ENCODE results near the gene ANKRD23. TPM values are rescaled to one million over a fixed set of nuclear protein-coding genes. Genes with fewer than 3 reads are reported as not detected.

ANKRD23 gene
- polyA plus RNA-seq, 1 donor from 2014 or later = 12.1 TPM

DNA sequence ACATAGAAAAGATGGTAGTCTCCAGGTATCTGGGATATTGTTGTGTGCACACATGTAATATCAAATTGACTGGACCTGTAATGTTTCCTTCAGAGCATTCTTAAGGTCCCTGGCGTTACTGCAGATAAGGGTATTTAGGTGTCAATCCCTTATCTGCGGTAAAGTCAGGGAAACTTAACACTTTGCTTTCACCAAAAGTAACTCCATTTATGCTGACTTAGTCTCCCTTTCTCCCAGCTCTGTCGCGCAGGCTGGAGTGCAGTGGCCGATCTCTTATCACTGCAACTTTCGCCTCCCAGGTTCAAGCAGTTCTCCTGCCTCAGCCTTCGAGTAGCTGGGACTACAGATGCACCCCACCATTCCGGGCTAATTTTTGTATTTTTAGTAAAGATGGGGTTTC is 25.9 kb downstream of the ANKRD23 start:
- peak overlapping the region; percentile 99 for H3K4me2 ChIP-seq (ENCODE audit: low read length)
- TF ChIP-seq RAD21 (conservative IDR thresholded peaks at IDR 0.05) = no peak
- TF ChIP-seq POLR2AphosphoS5 (IDR thresholded peaks at IDR 0.05) = no peak
- TF ChIP-seq EZH2 (IDR thresholded peaks at IDR 0.05; ENCODE audit: borderline replicate concordance, insufficient read depth, low read length, poor library complexity, severe bottlenecking) = no peak
- TF ChIP-seq MXI1 (conservative IDR thresholded peaks at IDR 0.05; ENCODE audit: poor library complexity, severe bottlenecking) = no peak
- no peak for TF ChIP-seq SMC3 (conservative IDR thresholded peaks at IDR 0.05; ENCODE audit: poor library complexity)
- no peak for TF ChIP-seq TAF1 (IDR thresholded peaks at IDR 0.05; ENCODE audit: low read depth)
- TF ChIP-seq REST (IDR thresholded peaks at IDR 0.05; ENCODE audit: borderline replicate concordance) = no peak
- no peak for TF ChIP-seq EP300 (conservative IDR thresholded peaks at IDR 0.05; ENCODE audit: poor library complexity, severe bottlenecking)
- TF ChIP-seq CTCF (IDR thresholded peaks at IDR 0.05; ENCODE audit: poor library complexity, severe bottlenecking) = no peak
- no peaks in the 10 kb centered on the region for H3K9me3 ChIP-seq (ENCODE audit: low read length)
- H3K9me2 ChIP-seq (ENCODE audit: insufficient read depth, low read length) = no peaks in the 10 kb centered on the region
- peak overlapping the region; percentile 75 for H3K4me3 ChIP-seq (ENCODE audit: low read length)
- no peaks in the 10 kb centered on the region for H3K27me3 ChIP-seq (ENCODE audit: insufficient read depth, low read depth, low read length)
- peak overlapping the region; percentile 72 for H3K9ac ChIP-seq (ENCODE audit: low read length)
- H2AFZ ChIP-seq (ENCODE audit: low read depth, low read length) = no peak overlapping the region
- no peaks in the 10 kb centered on the region for H3K36me3 ChIP-seq (ENCODE audit: insufficient read depth, low read length)
- H3K79me2 ChIP-seq (replicated peaks; ENCODE audit: insufficient read depth, low read length) = peaks cover 32% of the 10 kb centered on the region
- H4K20me1 ChIP-seq (ENCODE audit: insufficient read depth) = no peaks in the 10 kb centered on the region
- no peak overlapping the region for H3K27ac ChIP-seq (ENCODE audit: low read length)
- H3F3A ChIP-seq (ENCODE audit: insufficient read depth, low read length, poor library complexity, severe bottlenecking) = no peaks in the 10 kb centered on the region

DNA sequence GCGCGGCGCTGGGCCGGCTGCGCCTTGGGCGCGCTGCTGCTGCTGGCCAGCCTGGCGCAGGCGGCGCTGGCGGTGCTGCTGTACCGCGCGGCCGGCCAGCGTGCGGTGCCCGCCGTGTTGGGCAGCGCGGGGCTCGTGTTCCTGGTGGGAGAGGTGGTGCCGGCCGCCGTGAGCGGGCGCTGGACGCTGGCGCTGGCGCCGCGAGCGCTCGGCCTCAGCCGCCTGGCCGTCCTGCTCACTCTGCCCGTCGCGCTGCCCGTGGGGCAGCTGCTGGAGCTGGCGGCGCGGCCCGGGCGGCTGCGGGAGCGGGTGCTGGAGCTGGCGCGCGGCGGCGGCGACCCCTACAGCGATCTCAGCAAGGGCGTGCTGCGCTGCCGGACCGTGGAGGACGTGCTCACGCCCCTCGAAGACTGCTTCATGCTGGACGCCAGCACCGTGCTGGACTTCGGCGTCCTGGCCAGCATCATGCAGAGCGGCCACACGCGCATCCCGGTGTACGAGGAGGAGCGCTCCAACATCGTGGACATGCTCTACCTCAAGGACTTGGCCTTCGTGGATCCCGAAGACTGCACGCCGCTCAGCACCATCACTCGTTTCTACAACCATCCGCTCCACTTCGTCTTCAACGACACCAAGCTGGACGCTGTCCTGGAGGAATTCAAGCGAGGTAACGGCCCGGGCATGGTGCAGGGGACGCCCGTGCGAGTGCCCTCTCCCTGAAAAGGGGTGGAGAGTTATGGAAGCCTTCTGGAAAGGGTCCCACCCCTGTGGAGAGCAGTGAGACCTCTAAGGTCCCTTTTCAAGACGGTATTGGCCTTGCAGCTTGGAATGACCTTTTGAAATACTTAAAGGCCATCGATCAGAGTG is 26.8 kb downstream of the ANKRD23 start:
- peak overlapping the region; percentile 75 for H3K4me3 ChIP-seq (ENCODE audit: low read length)
- TF ChIP-seq CTCF (IDR thresholded peaks at IDR 0.05; ENCODE audit: poor library complexity, severe bottlenecking) (no peak), TAF1 (IDR thresholded peaks at IDR 0.05; ENCODE audit: low read depth) (no peak), REST (IDR thresholded peaks at IDR 0.05; ENCODE audit: borderline replicate concordance) (no peak), SMC3 (conservative IDR thresholded peaks at IDR 0.05; ENCODE audit: poor library complexity) (no peak), MXI1 (conservative IDR thresholded peaks at IDR 0.05; ENCODE audit: poor library complexity, severe bottlenecking) (no peak), RAD21 (conservative IDR thresholded peaks at IDR 0.05) (no peak), POLR2AphosphoS5 (IDR thresholded peaks at IDR 0.05) (no peak), EZH2 (IDR thresholded peaks at IDR 0.05; ENCODE audit: borderline replicate concordance, insufficient read depth, low read length, poor library complexity, severe bottlenecking) (no peak)
- no peaks in the 10 kb centered on the region for H3K27me3 ChIP-seq (ENCODE audit: insufficient read depth, low read depth, low read length)
- peak overlapping the region; percentile 72 for H3K9ac ChIP-seq (ENCODE audit: low read length)
- H3K36me3 ChIP-seq (ENCODE audit: insufficient read depth, low read length) = no peaks in the 10 kb centered on the region
- peaks cover 32% of the 10 kb centered on the region for H3K79me2 ChIP-seq (replicated peaks; ENCODE audit: insufficient read depth, low read length)
- H3F3A ChIP-seq (ENCODE audit: insufficient read depth, low read length, poor library complexity, severe bottlenecking) = no peaks in the 10 kb centered on the region
- no peaks in the 10 kb centered on the region for H3K9me3 ChIP-seq (ENCODE audit: low read length)
- no peaks in the 10 kb centered on the region for H4K20me1 ChIP-seq (ENCODE audit: insufficient read depth)
- peak overlapping the region; percentile 99 for H3K4me2 ChIP-seq (ENCODE audit: low read length)
- H2AFZ ChIP-seq (ENCODE audit: low read depth, low read length) = no peak overlapping the region
- H3K27ac ChIP-seq (ENCODE audit: low read length) = no peak overlapping the region
- no peaks in the 10 kb centered on the region for H3K9me2 ChIP-seq (ENCODE audit: insufficient read depth, low read length)
